GM12892 (cell line): ENCODE data around the gene GRIP2.

Source experiments
- POLR2A ChIP-seq: IDR thresholded peaks from 2 replicates; pipeline ENCODE4 v1.6.1; 2011; ENCODE audit warnings: low read depth, low read length, control low read depth
- POLR2AphosphoS5 ChIP-seq: IDR thresholded peaks from 2 replicates; pipeline ENCODE4 v1.6.1; 2011; ENCODE audit warnings: low read depth, low read length, control low read depth
- TAF1 ChIP-seq: IDR thresholded peaks from 2 replicates; pipeline ENCODE4 v1.6.1; 2011; ENCODE audit warnings: low read depth, mild to moderate bottlenecking, control low read depth, low read length, borderline replicate concordance

DNA sequence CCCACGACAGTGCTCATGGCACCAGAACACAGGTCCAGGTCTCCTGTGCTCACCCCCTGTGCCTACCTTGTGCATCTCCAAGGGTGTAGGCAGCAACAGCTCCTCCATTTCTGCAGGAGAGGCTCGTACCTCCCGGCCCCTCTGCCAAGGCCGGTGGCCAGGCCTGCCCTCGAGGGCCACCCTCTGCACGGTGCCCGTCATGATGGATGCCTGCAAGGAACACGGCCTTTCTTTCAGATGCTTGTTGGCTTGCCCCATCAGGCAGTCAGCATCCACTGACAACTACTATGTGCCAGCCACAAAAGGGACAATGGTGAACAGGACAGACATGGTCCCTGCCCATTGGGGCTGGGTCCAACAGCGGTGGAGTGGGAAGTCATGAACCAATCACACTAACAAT lies 43.8 kb downstream of the GRIP2 start:
- TF ChIP-seq POLR2AphosphoS5 (no peak), POLR2A (no peak), TAF1 (no peak)
